Thyroid gland (tissue), 4 donors: ENCODE results near the gene MINK1. TPM values are rescaled to one million over a fixed set of nuclear protein-coding genes. Genes with fewer than 3 reads are reported as not detected.

ENCODE experiments used
- DNase-seq, 2 donors: peaks; one replicate each; pipeline ENCODE4 v3.0.0-alpha.2; 2019
- H3K27ac ChIP-seq, 3 donors: fragments of 200-600 bp; sonication (generic); 1 replicate in 2 of 3; 2 replicates in 1 of 3; pipeline ENCODE4 v1.5.1; 2016 to 2019; ENCODE audit warnings: mild to moderate bottlenecking in 1 of 3, moderate library complexity in 1 of 3
- H3K27me3 ChIP-seq: fragments of 200-600 bp; sonication (generic); one replicate; pipeline ENCODE4 v1.5.1; 2019
- H3K36me3 ChIP-seq, 2 donors: fragments of 200-600 bp; sonication (generic); one replicate each; pipeline ENCODE4 v1.5.1; 2016 to 2019
- H3K4me1 ChIP-seq, 2 donors: fragments of 200-600 bp; sonication (generic); one replicate each; pipeline ENCODE4 v1.5.1; 2017 to 2019
- H3K4me3 ChIP-seq, 3 donors: fragments of 200-600 bp; sonication (generic); replicated peaks in 1 of 3; 1 replicate in 2 of 3; 2 replicates in 1 of 3; pipeline ENCODE4 v1.5.1; 2016; ENCODE audit warnings: mild to moderate bottlenecking in 1 of 3
- H3K9me3 ChIP-seq: fragments of 200-600 bp; sonication (generic); one replicate; pipeline ENCODE4 v1.5.1; 2017
- POLR2A ChIP-seq, 2 donors: fragments of 450-650 bp; IDR thresholded peaks; one replicate each; pipeline ENCODE4 v1.6.1; 2017; ENCODE audit warnings: antibody characterized with exemption in 2 of 2, mild to moderate bottlenecking in 2 of 2, moderate library complexity in 1 of 2
- WGBS, 2 donors: methylation state at CpG; one replicate each; pipeline ENCODE4 v1.1.5; 2017; 5-methylcytosine and 5-hydroxymethylcytosine counted together
- intact Hi-C: fragments of 100-400 bp; cut with DNase I; formaldehyde crosslinking; loops from one replicate; pipeline ENCODE4 v1.15.1; 2023
- total RNA-seq, 4 donors: library from RNA; depleted of rRNA; stranded (reverse); fragments of >200 nt; gene quantifications; one replicate each; pipeline ENCODE4 v1.2.3, GENCODE V29; 2016
- TF ChIP-seq, protein P1 (sequence below), 6 experiments: fragments of 200-600 bp in 3 of 6; fragments of 450-650 bp in 3 of 6; sonication (generic) in 3 of 6; IDR thresholded peaks; one replicate each; pipeline ENCODE4 v1.5.1; 2016 to 2019; ENCODE audit warnings: antibody characterized with exemption in 6 of 6, mild to moderate bottlenecking in 2 of 6, inconsistent platforms in 1 of 6, moderate library complexity in 1 of 6

The MINK1 gene
- total RNA-seq, 4 donors from 2014 or later: 25.1 to 51.6 (median 31.2) TPM

GRCh38 chr17:4810696-4811290 is 22.3 kb upstream of the MINK1 start:
- Histone ChIP-seq H3K36me3 (no peaks in the 10 kb centered on the region), H3K4me1 (peaks cover 16 to 17% of the 10 kb centered on the region in 2 donors), H3K27me3 (no peaks in the 10 kb centered on the region), H3K4me3 (no peak overlapping the region), H3K9me3 (no peaks in the 10 kb centered on the region), H3K27ac (no peak overlapping the region)
- WGBS, 2 donors: 64 to 71% methylated on average over 13 of the region's 13 CpGs
- no peak for DNase-seq
- no peak for TF ChIP-seq POLR2A (IDR thresholded peaks at IDR 0.05)
- TF ChIP-seq, protein P1, sequence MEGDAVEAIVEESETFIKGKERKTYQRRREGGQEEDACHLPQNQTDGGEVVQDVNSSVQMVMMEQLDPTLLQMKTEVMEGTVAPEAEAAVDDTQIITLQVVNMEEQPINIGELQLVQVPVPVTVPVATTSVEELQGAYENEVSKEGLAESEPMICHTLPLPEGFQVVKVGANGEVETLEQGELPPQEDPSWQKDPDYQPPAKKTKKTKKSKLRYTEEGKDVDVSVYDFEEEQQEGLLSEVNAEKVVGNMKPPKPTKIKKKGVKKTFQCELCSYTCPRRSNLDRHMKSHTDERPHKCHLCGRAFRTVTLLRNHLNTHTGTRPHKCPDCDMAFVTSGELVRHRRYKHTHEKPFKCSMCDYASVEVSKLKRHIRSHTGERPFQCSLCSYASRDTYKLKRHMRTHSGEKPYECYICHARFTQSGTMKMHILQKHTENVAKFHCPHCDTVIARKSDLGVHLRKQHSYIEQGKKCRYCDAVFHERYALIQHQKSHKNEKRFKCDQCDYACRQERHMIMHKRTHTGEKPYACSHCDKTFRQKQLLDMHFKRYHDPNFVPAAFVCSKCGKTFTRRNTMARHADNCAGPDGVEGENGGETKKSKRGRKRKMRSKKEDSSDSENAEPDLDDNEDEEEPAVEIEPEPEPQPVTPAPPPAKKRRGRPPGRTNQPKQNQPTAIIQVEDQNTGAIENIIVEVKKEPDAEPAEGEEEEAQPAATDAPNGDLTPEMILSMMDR (IDR thresholded peaks at IDR 0.05): no peak
- intact Hi-C loops: no loop called here

GRCh38 chr17:4811471-4811870 is 21.7 kb upstream of the MINK1 start:
- 97 to 98% methylated on average over 12 of the region's 12 CpGs for WGBS, 2 donors

DNA sequence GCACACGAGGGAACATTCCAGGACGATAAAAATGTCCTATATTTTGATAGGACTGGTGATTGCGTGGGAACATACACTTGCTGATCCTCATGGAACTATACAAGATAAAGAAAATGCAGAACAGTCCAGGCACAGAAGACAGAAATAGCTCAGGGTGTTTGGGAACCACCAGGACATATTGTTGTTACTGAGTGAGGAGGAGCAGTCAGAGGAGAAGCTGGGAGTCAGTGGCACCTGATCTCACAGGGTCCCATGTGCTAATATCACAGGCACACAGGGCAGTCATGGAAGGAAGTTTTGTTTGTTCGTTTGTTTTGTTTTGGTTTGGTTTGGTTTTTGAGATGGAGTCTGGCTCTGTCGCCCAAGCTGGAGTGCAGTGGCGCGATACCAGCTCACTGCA is 20.4 kb upstream of the MINK1 start:
- WGBS, 2 donors: 87 to 90% methylated on average over 7 of the region's 7 CpGs
- Histone ChIP-seq H3K36me3 (peaks cover 0 to 7% of the 10 kb centered on the region in 2 donors), H3K9me3 (no peaks in the 10 kb centered on the region), H3K4me1 (peaks cover 5 to 9% of the 10 kb centered on the region in 2 donors), H3K27me3 (no peaks in the 10 kb centered on the region), H3K27ac (no peak overlapping the region), H3K4me3 (no peak overlapping the region)
- intact Hi-C loops: no loop called here
- DNase-seq: no peak
- TF ChIP-seq, protein P1 (IDR thresholded peaks at IDR 0.05): no peak
- TF ChIP-seq POLR2A (IDR thresholded peaks at IDR 0.05): no peak

More at GRCh38 chr17:4811471-4811870, 21.7 kb upstream of the MINK1 start:
- no peak for TF ChIP-seq POLR2A (IDR thresholded peaks at IDR 0.05)
- TF ChIP-seq, protein P1 (IDR thresholded peaks at IDR 0.05): no peak
- Histone ChIP-seq H3K27me3 (no peaks in the 10 kb centered on the region), H3K4me3 (no peak overlapping the region), H3K4me1 (peaks cover 10 to 13% of the 10 kb centered on the region in 2 donors), H3K36me3 (peaks cover 0 to under 1% of the 10 kb centered on the region in 2 donors), H3K9me3 (no peaks in the 10 kb centered on the region), H3K27ac (no peak overlapping the region)
- no peak for DNase-seq
- intact Hi-C loops: no loop called here

- Histone ChIP-seq H3K27ac (no peak overlapping the region), H3K27me3 (no peaks in the 10 kb centered on the region), H3K4me3 (no peak overlapping the region), H3K9me3 (no peaks in the 10 kb centered on the region), H3K4me1 (no peaks in the 10 kb centered on the region), H3K36me3 (peaks cover 0 to 7% of the 10 kb centered on the region in 2 donors)
- intact Hi-C loops: no loop called here
- TF ChIP-seq POLR2A (IDR thresholded peaks at IDR 0.05): no peak
- TF ChIP-seq, protein P1 (IDR thresholded peaks at IDR 0.05): no peak
- DNase-seq: no peak
- 85 to 89% methylated on average over 7 of the region's 7 CpGs for WGBS, 2 donors
Observed at GRCh38 chr17:4815043-4815675, 18.0 kb upstream of the MINK1 start.

- no peak for TF ChIP-seq POLR2A (IDR thresholded peaks at IDR 0.05)
- TF ChIP-seq, protein P1 (IDR thresholded peaks at IDR 0.05): no peak
- DNase-seq: no peak
- H3K27me3 ChIP-seq: no peaks in the 10 kb centered on the region
- H3K4me3 ChIP-seq: no peak overlapping the region
- intact Hi-C loops: no loop called here
- H3K9me3 ChIP-seq: no peaks in the 10 kb centered on the region
- H3K36me3 ChIP-seq: peaks cover 0 to 7% of the 10 kb centered on the region in 2 donors
- no peaks in the 10 kb centered on the region for H3K4me1 ChIP-seq
- H3K27ac ChIP-seq: no peak overlapping the region
- 89 to 96% methylated on average over 4 to 12 of the region's 13 CpGs for WGBS, 2 donors
Observed at GRCh38 chr17:4816826-4817225, 16.3 kb upstream of the MINK1 start.
